Muscle of leg (tissue), 11 donors: Measurements from ENCODE around the gene MADCAM1. TPM values are rescaled to one million over a fixed set of nuclear protein-coding genes. Genes with fewer than 3 reads are reported as not detected.

Experiments used
- DNase-seq: peaks from one replicate; pipeline ENCODE4 v3.0.0; 2013
- H3K27ac ChIP-seq: one replicate; pipeline ENCODE4 v1.5.1; 2013; ENCODE audit warnings: mild to moderate bottlenecking, low read length, control low read depth
- H3K27me3 ChIP-seq: one replicate; pipeline ENCODE4 v1.6.1; 2013; ENCODE audit warnings: low read length; ENCODE audit not compliant: control insufficient read depth, insufficient read depth
- H3K36me3 ChIP-seq: one replicate; pipeline ENCODE4 v1.6.1; 2013; ENCODE audit warnings: low read length; ENCODE audit not compliant: control insufficient read depth, insufficient read depth
- H3K4me1 ChIP-seq: one replicate; pipeline ENCODE4 v1.6.1; 2013; ENCODE audit warnings: low read length; ENCODE audit not compliant: control insufficient read depth, insufficient read depth
- H3K4me3 ChIP-seq: one replicate; pipeline ENCODE4 v1.5.1; 2013; ENCODE audit warnings: low read length, control low read depth
- H3K9me3 ChIP-seq: replicated peaks from 2 replicates; pipeline ENCODE4 v1.6.1; 2013; ENCODE audit warnings: low read depth, low read length; ENCODE audit not compliant: control insufficient read depth
- WGBS: methylation state at CpG from one replicate; pipeline ENCODE4 v1.1.5; 2013; ENCODE audit warnings: missing lambda C conversion rate; ENCODE audit not compliant: insufficient coverage; 5-methylcytosine and 5-hydroxymethylcytosine counted together
- polyA plus RNA-seq, 8 donors: library from polyadenylated mRNA; unstranded; fragments of 120-200 nt; gene quantifications; one replicate each; pipeline versions ENCODE4 v1.2.1 to v1.2.3, GENCODE V29; 2013; ENCODE audit warnings: inconsistent platforms in 1 of 8, low replicate concordance in 1 of 8; ENCODE audit not compliant: insufficient read length in 8 of 8, insufficient read depth in 1 of 8
- total RNA-seq: library from RNA; stranded (reverse); fragments of 120-200 nt; gene quantifications from one replicate; pipeline ENCODE4 v1.2.4, GENCODE V29; 2013

Gene MADCAM1
- total and polyA plus RNA-seq, 9 donors = 4.0 to 15.7 (median 10.3) TPM

GRCh38 chr19:542173-542866, 46.0 kb downstream of the MADCAM1 start:
- Histone ChIP-seq H3K4me3 (no peak overlapping the region), H3K36me3 (peaks cover 43% of the 10 kb centered on the region), H3K9me3 (no peaks in the 10 kb centered on the region), H3K4me1 (no peaks in the 10 kb centered on the region), H3K27ac (no peak overlapping the region), H3K27me3 (peaks cover under 1% of the 10 kb centered on the region)
- no peak for DNase-seq
- WGBS = 81% methylated on average over 34 of the region's 34 CpGs

GRCh38 chr19:543910-544608, 47.8 kb downstream of the MADCAM1 start, which contains the start of gene GZMM:
GZMM (plus strand) TSS chr19:544053; CDS start chr19:544072, 19 bp downstream.
- H3K4me3 ChIP-seq = no peak within 1 kb of the TSS

GRCh38 chr19:547117-547516, 50.8 kb downstream of the MADCAM1 start:
- no peaks in the 10 kb centered on the region for H3K9me3 ChIP-seq
- H3K4me1 ChIP-seq = no peaks in the 10 kb centered on the region
- peaks cover 6% of the 10 kb centered on the region for H3K27me3 ChIP-seq
- H3K4me3 ChIP-seq = no peak overlapping the region
- 83% methylated on average over 14 of the region's 15 CpGs for WGBS
- DNase-seq = no peak
- H3K36me3 ChIP-seq = peaks cover 8% of the 10 kb centered on the region
- no peak overlapping the region for H3K27ac ChIP-seq

More at GRCh38 chr19:543910-544608, 47.8 kb downstream of the MADCAM1 start, which contains the start of gene GZMM:
- no peak for DNase-seq
- Histone ChIP-seq H3K27me3 (peaks cover 2% of the 10 kb centered on the region), H3K36me3 (peaks cover 28% of the 10 kb centered on the region), H3K27ac (no peak within 1 kb of the TSS), H3K4me1 (no peaks in the 10 kb centered on the region), H3K9me3 (no peaks in the 10 kb centered on the region)
- WGBS = 62% methylated on average over 16 of the region's 31 CpGs

GRCh38 chr19:547836-548720, 51.8 kb downstream of the MADCAM1 start:
- Histone ChIP-seq H3K4me1 (no peaks in the 10 kb centered on the region), H3K4me3 (no peak overlapping the region), H3K27ac (no peak overlapping the region), H3K9me3 (no peaks in the 10 kb centered on the region), H3K27me3 (peaks cover 8% of the 10 kb centered on the region), H3K36me3 (peaks cover 2% of the 10 kb centered on the region)
- no peak for DNase-seq
- WGBS = 85% methylated on average over 19 of the region's 26 CpGs

GRCh38 chr19:548886-549830, 52.9 kb downstream of the MADCAM1 start:
- no peak for DNase-seq
- Histone ChIP-seq H3K27ac (no peak overlapping the region), H3K27me3 (peaks cover 8% of the 10 kb centered on the region), H3K4me3 (no peak overlapping the region), H3K36me3 (no peaks in the 10 kb centered on the region), H3K9me3 (no peaks in the 10 kb centered on the region), H3K4me1 (no peaks in the 10 kb centered on the region)
- 68% methylated on average over 39 of the region's 52 CpGs for WGBS

- no peaks in the 10 kb centered on the region for H3K36me3 ChIP-seq
- H3K4me3 ChIP-seq = no peak overlapping the region
- no peak overlapping the region for H3K27ac ChIP-seq
- no peaks in the 10 kb centered on the region for H3K9me3 ChIP-seq
- peaks cover 7% of the 10 kb centered on the region for H3K27me3 ChIP-seq
- H3K4me1 ChIP-seq = peaks cover 9% of the 10 kb centered on the region
- 80% methylated on average over 12 of the region's 20 CpGs for WGBS
- DNase-seq = peak; percentile 5
Observed at GRCh38 chr19:554817-555216, 58.5 kb downstream of the MADCAM1 start.

Other genes starting within 250 kb of the MADCAM1 start
- gene PLPP2, start 205.1 kb upstream of the MADCAM1 start, total RNA-seq = 0.58 TPM
- 1 to 10 TPM in 2 of 8 donors, under 1 TPM in 6; 0.21 to 1.6 (median 0.42) TPM for gene PLPP2, start 205.1 kb upstream of the MADCAM1 start, polyA plus RNA-seq
- 17.2 TPM for gene MIER2, start 151.7 kb upstream of the MADCAM1 start, total RNA-seq
- gene MIER2, start 151.7 kb upstream of the MADCAM1 start, polyA plus RNA-seq = 10 to 100 TPM; 21.3 to 33.5 (median 28.9) TPM
- 1.2 TPM for gene C2CD4C, start 87.3 kb upstream of the MADCAM1 start, total RNA-seq
- 1 to 10 TPM; 1.2 to 1.9 (median 1.3) TPM for gene C2CD4C, start 87.3 kb upstream of the MADCAM1 start, polyA plus RNA-seq
- gene SHC2, start 35.5 kb upstream of the MADCAM1 start, total RNA-seq = 13.9 TPM
- 10 to 100 TPM; 22.3 to 46.6 (median 31.6) TPM for gene SHC2, start 35.5 kb upstream of the MADCAM1 start, polyA plus RNA-seq
- 15.1 TPM for gene TPGS1, start 11.0 kb downstream of the MADCAM1 start, total RNA-seq
- gene TPGS1, start 11.0 kb downstream of the MADCAM1 start, polyA plus RNA-seq = 10 to 100 TPM in 6 of 8 donors, 1 to 10 TPM in 2; 8.6 to 12.7 (median 11.8) TPM
- gene CDC34, start 35.3 kb downstream of the MADCAM1 start, total RNA-seq = 80.2 TPM
- gene CDC34, start 35.3 kb downstream of the MADCAM1 start, polyA plus RNA-seq = 10 to 100 TPM; 74.9 to 86.6 (median 80.2) TPM
- 0.22 TPM for gene GZMM, start 47.6 kb downstream of the MADCAM1 start, total RNA-seq
- gene GZMM, start 47.6 kb downstream of the MADCAM1 start, polyA plus RNA-seq = under 1 TPM in 7 of 8 donors, not detected in 1; 0.15 to 0.56 (median 0.26) TPM
- gene BSG, start 76.1 kb downstream of the MADCAM1 start, total RNA-seq = 160 TPM
- gene BSG, start 76.1 kb downstream of the MADCAM1 start, polyA plus RNA-seq = 100 to 1,000 TPM; 197 to 260 (median 229) TPM
- gene HCN2, start 93.4 kb downstream of the MADCAM1 start, total RNA-seq = 0.13 TPM
- under 1 TPM; 0.16 to 0.46 (median 0.31) TPM for gene HCN2, start 93.4 kb downstream of the MADCAM1 start, polyA plus RNA-seq
- 28.6 TPM for gene POLRMT, start 137.1 kb downstream of the MADCAM1 start, total RNA-seq
- 10 to 100 TPM; 30.0 to 42.7 (median 34.4) TPM for gene POLRMT, start 137.1 kb downstream of the MADCAM1 start, polyA plus RNA-seq
- gene FGF22, start 143.4 kb downstream of the MADCAM1 start, total RNA-seq = 0.04 TPM
- gene FGF22, start 143.4 kb downstream of the MADCAM1 start, polyA plus RNA-seq = under 1 TPM; 0.07 to 0.38 (median 0.15) TPM
- gene RNF126, start 166.7 kb downstream of the MADCAM1 start, total RNA-seq = 13.2 TPM
- gene RNF126, start 166.7 kb downstream of the MADCAM1 start, polyA plus RNA-seq = 10 to 100 TPM; 22.2 to 36.0 (median 30.4) TPM
- 21.2 TPM for gene FSTL3, start 179.9 kb downstream of the MADCAM1 start, total RNA-seq
- 10 to 100 TPM; 14.5 to 24.3 (median 18.2) TPM for gene FSTL3, start 179.9 kb downstream of the MADCAM1 start, polyA plus RNA-seq
- gene PRSS57, start 199.0 kb downstream of the MADCAM1 start, total RNA-seq = 0.04 TPM
- 1 to 10 TPM in 1 of 8 donors, under 1 TPM in 6, not detected in 1; 0.16 to 1.2 (median 0.31) TPM for gene PRSS57, start 199.0 kb downstream of the MADCAM1 start, polyA plus RNA-seq
- gene PALM, start 212.4 kb downstream of the MADCAM1 start, total RNA-seq = 23.7 TPM
- 10 to 100 TPM; 23.9 to 56.7 (median 39.0) TPM for gene PALM, start 212.4 kb downstream of the MADCAM1 start, polyA plus RNA-seq